Endothelial cell of umbilical vein (primary cell): ENCODE results near the gene TMEM131. TPM values are rescaled to one million over a fixed set of nuclear protein-coding genes. Genes with fewer than 3 reads are reported as not detected.

ENCODE experiments used
- BruUV-seq: library from RNA; stranded (reverse); fragments of 400-500 nt; replicated peaks from 2 replicates; lab custom pipeline; 2021; lab: Mats Ljungman, UMichigan
- CTCF ChIA-PET: fragments of 300-600, 350-600 bp; sonication (Branson Sonifier 250); formaldehyde crosslinking; loops from one replicate; lab custom pipeline; 2021; ENCODE audit warnings: antibody characterized with exemption, inconsistent platforms; lab: Charles Lee
- POLR2A ChIA-PET: fragments of 300-600, 350-600 bp; sonication (Branson Sonifier 250); formaldehyde crosslinking; loops from one replicate; lab custom pipeline; 2021; ENCODE audit warnings: antibody characterized with exemption, inconsistent platforms; lab: Charles Lee
- DNase-seq: peaks from one replicate; pipeline ENCODE4 v3.0.0-alpha.2; 2011; ENCODE audit warnings: low read depth, low spot score
- FAIRE-seq: peaks from 2 replicates; lab custom pipeline; 2011; peaks lifted over from hg19 to GRCh38; lab: Jason Lieb, UNC
- H2AFZ ChIP-seq: 2 replicates; pipeline ENCODE4 v1.6.0; 2012; ENCODE audit warnings: low read depth, low read length, control low read depth, inconsistent platforms
- H3K27ac ChIP-seq: 2 replicates; pipeline ENCODE4 v1.5.1; 2011; ENCODE audit warnings: low read depth, mild to moderate bottlenecking, control low read depth, low read length, moderate library complexity; ENCODE audit not compliant: insufficient read depth
- H3K27me3 ChIP-seq, 2 experiments: 2 replicates each; pipeline versions ENCODE4 v1.6.0 to v1.6.1; 2011; ENCODE audit warnings: low read length in 2 of 2, mixed read lengths in 1 of 2; ENCODE audit not compliant: control insufficient read depth in 2 of 2, insufficient read depth in 2 of 2
- H3K36me3 ChIP-seq, 2 experiments: 2 replicates in 1 of 2; 3 replicates in 1 of 2; pipeline ENCODE4 v1.5.1; 2011; ENCODE audit warnings: low read length in 2 of 2, mild to moderate bottlenecking in 1 of 2, moderate library complexity in 1 of 2; ENCODE audit not compliant: control insufficient read depth in 2 of 2, insufficient read depth in 2 of 2; ENCODE audit errors: extremely low read depth in 1 of 2
- H3K4me1 ChIP-seq: 3 replicates; pipeline ENCODE4 v1.5.1; 2011; ENCODE audit warnings: mild to moderate bottlenecking, low read length; ENCODE audit not compliant: control insufficient read depth, insufficient read depth; ENCODE audit errors: extremely low read depth
- H3K4me2 ChIP-seq: 2 replicates; pipeline ENCODE4 v1.6.1; 2011; ENCODE audit warnings: low read length, control low read depth, mixed read lengths; ENCODE audit not compliant: insufficient read depth
- H3K4me3 ChIP-seq, 3 experiments: fragments of 200-600 bp in 1 of 3; sonication (generic), shearing (Covaris generic) in 1 of 3; replicated peaks in 1 of 3; 2 replicates each; pipeline ENCODE4 v1.5.1; 2011 to 2016; ENCODE audit warnings: control low read depth in 3 of 3, low read length in 3 of 3, mild to moderate bottlenecking in 2 of 3, inconsistent platforms in 1 of 3, low read depth in 1 of 3, moderate library complexity in 1 of 3; ENCODE audit not compliant: insufficient read depth in 1 of 3
- H3K79me2 ChIP-seq: 2 replicates; pipeline ENCODE4 v1.6.0; 2012; ENCODE audit warnings: low read length, inconsistent platforms; ENCODE audit not compliant: control insufficient read depth, insufficient read depth
- H3K9ac ChIP-seq: replicated peaks from 2 replicates; pipeline ENCODE3; 2011; ENCODE audit warnings: low read length, control low read depth; ENCODE audit not compliant: insufficient read depth; ENCODE audit errors: extremely low read depth
- H3K9me1 ChIP-seq: replicated peaks from 3 replicates; pipeline ENCODE4 v1.6.0; 2011; ENCODE audit warnings: mild to moderate bottlenecking, low read length; ENCODE audit not compliant: control insufficient read depth, insufficient read depth; ENCODE audit errors: extremely low read depth
- H3K9me3 ChIP-seq: replicated peaks from 2 replicates; pipeline ENCODE4 v1.5.1; 2012; ENCODE audit warnings: low read length, inconsistent platforms; ENCODE audit not compliant: control insufficient read depth, insufficient read depth
- H4K20me1 ChIP-seq: replicated peaks from 2 replicates; pipeline ENCODE3; 2011; ENCODE audit warnings: mild to moderate bottlenecking, low read length; ENCODE audit not compliant: control insufficient read depth, insufficient read depth; ENCODE audit errors: extremely low read depth
- EZH2 ChIP-seq: IDR thresholded peaks from 2 replicates; pipeline ENCODE4 v1.6.1; 2012; ENCODE audit warnings: borderline replicate concordance, low read depth, mild to moderate bottlenecking, moderate library complexity, low read length, inconsistent platforms; ENCODE audit not compliant: severe bottlenecking
- FOS ChIP-seq: IDR thresholded peaks from 2 replicates; pipeline ENCODE4 v1.6.1; 2011; ENCODE audit warnings: mild to moderate bottlenecking, low read length, moderate library complexity, borderline replicate concordance; ENCODE audit not compliant: insufficient read depth
- JUN ChIP-seq: IDR thresholded peaks from 2 replicates; pipeline ENCODE4 v1.6.1; 2011; ENCODE audit warnings: borderline replicate concordance, low read depth; ENCODE audit not compliant: insufficient read length, insufficient read depth
- MAX ChIP-seq: IDR thresholded peaks from 2 replicates; pipeline ENCODE4 v1.6.1; 2011; ENCODE audit not compliant: insufficient read depth, insufficient read length
- MYC ChIP-seq: IDR thresholded peaks from one replicate; pipeline ENCODE4 v1.6.1; 2011; ENCODE audit warnings: mild to moderate bottlenecking, low read depth, low read length
- POLR2A ChIP-seq: IDR thresholded peaks from 2 replicates; pipeline ENCODE4 v1.6.1; 2012; ENCODE audit warnings: low read depth, mild to moderate bottlenecking, control low read depth, low read length
- POLR2AphosphoS5 ChIP-seq: IDR thresholded peaks from 2 replicates; pipeline ENCODE4 v1.6.1; 2012; ENCODE audit warnings: low read depth, mild to moderate bottlenecking, control low read depth, low read length, moderate library complexity; ENCODE audit not compliant: insufficient read depth
- dilution Hi-C: fragments of 300-500 bp; cut with MboI; formaldehyde crosslinking; loops from one replicate; pipeline ENCODE4 v1.15.0; 2019; ENCODE audit warnings: low sequenced_read_pairs; ENCODE audit not compliant: extremely low pct_ligation_motif_present
- intact Hi-C: fragments of 100-400 bp; cut with micrococcal nuclease; formaldehyde crosslinking; loops from one replicate; pipeline ENCODE4 v1.10.0; 2022
- polyA plus RNA-seq, 4 experiments: library from polyadenylated mRNA; depleted of rRNA in 3 of 4; stranded (reverse) in 3 of 4; unstranded in 1 of 4; fragments of >200 nt; gene quantifications; 2 replicates each; pipeline versions ENCODE4 v1.2.1 to v1.2.3, GENCODE V29; 2011 to 2012; ENCODE audit warnings: missing spikeins in 1 of 4
- total RNA-seq: library from RNA; stranded (reverse); gene quantifications from 2 replicates; pipeline ENCODE4 v1.2.3, GENCODE V29; 2021

TMEM131 gene
- total and polyA plus RNA-seq, 2 donors (not counting 3 experiments of a cell fraction or from before 2014, with no cell fraction given) = 12.2 to 28.6 TPM

DNA sequence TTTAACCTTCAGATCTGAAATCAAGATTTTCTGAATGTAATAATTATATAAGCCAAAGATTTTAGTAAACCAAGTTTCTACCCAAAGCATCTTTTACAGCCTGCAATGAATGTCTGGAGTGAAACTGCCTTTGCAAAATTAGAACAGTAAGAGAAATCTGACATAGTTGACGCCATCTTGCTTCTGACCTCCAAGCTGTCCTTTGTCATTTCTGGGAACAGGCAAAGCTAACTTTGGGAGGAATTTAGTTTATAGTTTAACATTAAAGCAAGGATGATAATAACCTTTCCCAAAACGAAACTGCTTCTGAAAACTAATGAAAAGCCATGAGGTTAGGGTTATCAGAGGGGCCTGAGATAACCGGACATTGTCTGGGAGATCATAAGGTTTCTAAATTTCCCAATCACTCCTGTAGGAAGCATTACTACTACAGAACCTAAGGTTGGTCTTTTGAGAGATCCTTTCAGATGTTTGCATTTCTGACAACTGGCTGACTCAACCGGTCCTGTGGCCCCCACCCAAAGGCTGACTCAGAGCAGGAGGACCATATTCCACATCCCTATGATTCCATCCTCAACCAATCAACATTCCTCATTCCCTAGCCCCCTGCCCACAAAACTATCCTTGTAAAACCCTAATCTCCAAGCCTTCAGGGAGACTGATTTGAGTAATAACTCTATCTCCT, 124.5 kb downstream of the TMEM131 start:
- intact Hi-C loops (no loop called here), dilution Hi-C loops (no loop called here)
- no peak overlapping the region for H3K27ac ChIP-seq
- no peaks in the 10 kb centered on the region for H4K20me1 ChIP-seq
- FAIRE-seq (no peak), DNase-seq (peak; percentile 8)
- H3K9ac ChIP-seq = no peak overlapping the region
- TF ChIP-seq FOS (peak; percentile 33), MAX (no peak)
- no peak overlapping the region for H3K4me2 ChIP-seq
- H3K9me3 ChIP-seq = no peaks in the 10 kb centered on the region
- no peaks in the 10 kb centered on the region for H3K9me1 ChIP-seq
- H3K4me3 ChIP-seq = no peak overlapping the region
- no peak overlapping the region for H2AFZ ChIP-seq
- POLR2A ChIA-PET = no interaction called here
- no peaks in the 10 kb centered on the region for H3K27me3 ChIP-seq
- no peaks in the 10 kb centered on the region for H3K36me3 ChIP-seq
- CTCF ChIA-PET = no interaction called here
- no TSS peak for BruUV-seq
- no peaks in the 10 kb centered on the region for H3K79me2 ChIP-seq
- H3K4me1 ChIP-seq = peaks cover 29% of the 10 kb centered on the region

- Histone ChIP-seq H3K27ac (peak overlapping the region; percentile 65), H4K20me1 (no peaks in the 10 kb centered on the region), H3K79me2 (no peaks in the 10 kb centered on the region), H3K4me1 (peaks cover 29% of the 10 kb centered on the region), H3K4me2 (peak overlapping the region; percentile 17), H3K36me3 (no peaks in the 10 kb centered on the region), H3K9me3 (no peaks in the 10 kb centered on the region), H3K9ac (peak overlapping the region; percentile 3), H2AFZ (no peak overlapping the region), H3K9me1 (no peaks in the 10 kb centered on the region), H3K4me3 (no peak overlapping the region), H3K27me3 (no peaks in the 10 kb centered on the region)
- BruUV-seq = no TSS peak
- intact Hi-C loops = no loop called here
- peak; percentile 33 for DNase-seq
- TF ChIP-seq POLR2AphosphoS5 (peak; percentile 43), MYC (no peak), EZH2 (no peak), POLR2A (no peak), JUN (no peak)
- FAIRE-seq = peak; percentile 59
- POLR2A ChIA-PET = no interaction called here
- dilution Hi-C loops = no loop called here
- CTCF ChIA-PET = interaction anchor here (1.4 kb wide), 1 partner anchor 19 kb away, joined by 3 read pairs; no protein-coding TSS in a partner anchor
Observed at GRCh38 chr2:97870396-97870843, 125.3 kb downstream of the TMEM131 start.
